HG02798 (cell line): ENCODE data around the gene MRI1.
A peak's percentile ranks its signal among the peaks of the same experiment; 100 is the strongest.
"Not testable (repeated sequence)": the region's sequence is repeated elsewhere in the genome, so short reads cannot be mapped to it uniquely, and the experiment has no call there.

Source experiments
- ATAC-seq: cut with Tn5 transposase; IDR thresholded peaks from one replicate; pipeline ENCODE4 v1.9.1; 2021; ENCODE audit warnings: mild to moderate bottlenecking; ENCODE audit not compliant: unreplicated experiment, poor library complexity

The MRI1 gene

GRCh38 chr19:13764101-13764807 is at the start of gene MRI1:
TSS of gene MRI1 (plus strand) at chr19:13764522. CDS start at chr19:13764589, 67 bp downstream.
- ATAC-seq: peak; percentile 66

GRCh38 chr19:13717194-13717643 is 47.1 kb upstream of the MRI1 start:
- ATAC-seq: no peak

- no peak for ATAC-seq
These were observed 45.6 kb upstream of the MRI1 start for GRCh38 chr19:13718733-13719132.

GRCh38 chr19:13722146-13722545 is 42.2 kb upstream of the MRI1 start:
- ATAC-seq: no peak

GRCh38 chr19:13723206-13723605 is 41.1 kb upstream of the MRI1 start:
- ATAC-seq: no peak

GRCh38 chr19:13726323-13726722 is 38.0 kb upstream of the MRI1 start:
- no peak for ATAC-seq

- ATAC-seq: no peak
These were observed 36.5 kb upstream of the MRI1 start for GRCh38 chr19:13727798-13728197.

- no peak for ATAC-seq
These were observed 34.5 kb upstream of the MRI1 start for GRCh38 chr19:13729859-13730258.

GRCh38 chr19:13731147-13731964 is 33.0 kb upstream of the MRI1 start:
- peak; percentile 99 for ATAC-seq

- ATAC-seq: no peak
These were observed 32.0 kb upstream of the MRI1 start for GRCh38 chr19:13732337-13732736.

- no peak for ATAC-seq
These were observed 29.6 kb upstream of the MRI1 start for GRCh38 chr19:13734751-13735150.

- no peak for ATAC-seq
These were observed 26.2 kb upstream of the MRI1 start for GRCh38 chr19:13738073-13738472.

GRCh38 chr19:13741893-13742292 is 22.4 kb upstream of the MRI1 start:
- no peak for ATAC-seq

GRCh38 chr19:13742756-13743155 is 21.6 kb upstream of the MRI1 start:
- no peak for ATAC-seq

- ATAC-seq: no peak
These were observed 20.1 kb upstream of the MRI1 start for GRCh38 chr19:13744174-13744573.

GRCh38 chr19:13747098-13747453 is 17.2 kb upstream of the MRI1 start:
- no peak for ATAC-seq

GRCh38 chr19:13748169-13748828 is 16.0 kb upstream of the MRI1 start:
- ATAC-seq: no peak

GRCh38 chr19:13751436-13751835 is 12.9 kb upstream of the MRI1 start:
- ATAC-seq: no peak

GRCh38 chr19:13753622-13754021 is 10.7 kb upstream of the MRI1 start:
- not testable (repeated sequence) for ATAC-seq

GRCh38 chr19:13756210-13756609 is 8.1 kb upstream of the MRI1 start:
- ATAC-seq: no peak
